Suprapubic skin (tissue), 4 donors: ENCODE measurements around the gene SLC6A19. TPM values are rescaled to one million over a fixed set of nuclear protein-coding genes. Genes with fewer than 3 reads are reported as not detected.

ENCODE experiments used
- DNase-seq, 2 donors: peaks; one replicate each; pipeline ENCODE4 v3.0.0-alpha.2; 2019; ENCODE audit warnings: low spot score in 2 of 2
- H3K27ac ChIP-seq: fragments of 200-600 bp; sonication (generic); one replicate; pipeline ENCODE4 v1.5.1; 2019
- H3K27me3 ChIP-seq: fragments of 200-600 bp; sonication (generic); one replicate; pipeline ENCODE4 v1.5.1; 2019
- H3K36me3 ChIP-seq: fragments of 200-600 bp; sonication (generic); one replicate; pipeline ENCODE4 v1.5.1; 2019
- H3K4me1 ChIP-seq: fragments of 200-600 bp; sonication (generic); one replicate; pipeline ENCODE4 v1.5.1; 2019
- H3K4me3 ChIP-seq: fragments of 200-600 bp; sonication (generic); one replicate; pipeline ENCODE4 v1.5.1; 2019; ENCODE audit warnings: mild to moderate bottlenecking
- H3K9me3 ChIP-seq: fragments of 200-600 bp; sonication (generic); one replicate; pipeline ENCODE4 v1.5.1; 2019
- EP300 ChIP-seq: sonication (generic); formaldehyde crosslinking; IDR thresholded peaks from one replicate; pipeline ENCODE4 v1.6.1; 2017; ENCODE audit warnings: antibody characterized with exemption
- POLR2A ChIP-seq, 2 donors: fragments of 450-650 bp; IDR thresholded peaks; one replicate each; pipeline ENCODE4 v1.6.1; 2017; ENCODE audit warnings: antibody characterized with exemption in 2 of 2, mild to moderate bottlenecking in 2 of 2, moderate library complexity in 2 of 2
- POLR2AphosphoS5 ChIP-seq, 3 donors: sonication (generic); formaldehyde crosslinking; IDR thresholded peaks; one replicate each; pipeline ENCODE4 v1.6.1; 2017; ENCODE audit warnings: antibody characterized with exemption in 3 of 3
- WGBS: methylation state at CpG from one replicate; pipeline ENCODE4 v1.1.5; 2018; 5-methylcytosine and 5-hydroxymethylcytosine counted together
- total RNA-seq, 4 donors: library from RNA; depleted of rRNA; stranded (reverse); fragments of >200 nt; gene quantifications; one replicate each; pipeline ENCODE4 v1.1.0, GENCODE V29; 2016
- TF ChIP-seq, protein P1 (sequence below), 2 donors: fragments of 200-600 bp in 1 of 2; fragments of 450-650 bp in 1 of 2; sonication (generic) in 1 of 2; IDR thresholded peaks; one replicate each; pipeline ENCODE4 v1.5.1; 2016 to 2019; ENCODE audit warnings: antibody characterized with exemption in 2 of 2, mild to moderate bottlenecking in 1 of 2, moderate library complexity in 1 of 2

Gene SLC6A19
- total RNA-seq, 4 donors from 2014 or later, result 0.23 TPM; not detected in 3

DNA sequence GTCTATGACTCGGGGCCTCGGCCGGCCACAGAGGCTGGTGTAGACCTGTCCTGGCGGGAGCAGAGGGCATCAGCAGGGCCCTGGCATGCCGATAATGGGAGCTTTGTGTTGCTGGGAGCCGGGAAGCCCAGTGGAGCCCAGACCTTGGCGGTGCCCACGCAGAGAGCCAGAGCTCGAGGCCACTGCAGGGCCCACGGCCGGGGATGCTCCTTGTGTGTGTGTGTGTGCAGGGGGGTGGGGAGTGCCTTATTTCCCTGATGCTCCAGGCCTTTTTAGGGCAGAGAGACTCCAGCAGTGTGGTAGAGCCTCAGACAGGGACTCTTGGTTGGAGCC, 18.3 kb downstream of the SLC6A19 start:
- H3K4me1 ChIP-seq, result no peaks in the 10 kb centered on the region
- no peaks in the 10 kb centered on the region for H3K36me3 ChIP-seq
- WGBS, result 77% methylated on average over 5 of the region's 11 CpGs
- no peak overlapping the region for H3K4me3 ChIP-seq
- DNase-seq, result no peak
- no peak overlapping the region for H3K27ac ChIP-seq
- no peaks in the 10 kb centered on the region for H3K9me3 ChIP-seq
- TF ChIP-seq POLR2A (IDR thresholded peaks at IDR 0.05), result no peak
- TF ChIP-seq, protein P1, sequence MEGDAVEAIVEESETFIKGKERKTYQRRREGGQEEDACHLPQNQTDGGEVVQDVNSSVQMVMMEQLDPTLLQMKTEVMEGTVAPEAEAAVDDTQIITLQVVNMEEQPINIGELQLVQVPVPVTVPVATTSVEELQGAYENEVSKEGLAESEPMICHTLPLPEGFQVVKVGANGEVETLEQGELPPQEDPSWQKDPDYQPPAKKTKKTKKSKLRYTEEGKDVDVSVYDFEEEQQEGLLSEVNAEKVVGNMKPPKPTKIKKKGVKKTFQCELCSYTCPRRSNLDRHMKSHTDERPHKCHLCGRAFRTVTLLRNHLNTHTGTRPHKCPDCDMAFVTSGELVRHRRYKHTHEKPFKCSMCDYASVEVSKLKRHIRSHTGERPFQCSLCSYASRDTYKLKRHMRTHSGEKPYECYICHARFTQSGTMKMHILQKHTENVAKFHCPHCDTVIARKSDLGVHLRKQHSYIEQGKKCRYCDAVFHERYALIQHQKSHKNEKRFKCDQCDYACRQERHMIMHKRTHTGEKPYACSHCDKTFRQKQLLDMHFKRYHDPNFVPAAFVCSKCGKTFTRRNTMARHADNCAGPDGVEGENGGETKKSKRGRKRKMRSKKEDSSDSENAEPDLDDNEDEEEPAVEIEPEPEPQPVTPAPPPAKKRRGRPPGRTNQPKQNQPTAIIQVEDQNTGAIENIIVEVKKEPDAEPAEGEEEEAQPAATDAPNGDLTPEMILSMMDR (IDR thresholded peaks at IDR 0.05), result no peak
- no peak for TF ChIP-seq EP300
- no peak for TF ChIP-seq POLR2AphosphoS5 (IDR thresholded peaks at IDR 0.05)
- peaks cover 28% of the 10 kb centered on the region for H3K27me3 ChIP-seq

DNA sequence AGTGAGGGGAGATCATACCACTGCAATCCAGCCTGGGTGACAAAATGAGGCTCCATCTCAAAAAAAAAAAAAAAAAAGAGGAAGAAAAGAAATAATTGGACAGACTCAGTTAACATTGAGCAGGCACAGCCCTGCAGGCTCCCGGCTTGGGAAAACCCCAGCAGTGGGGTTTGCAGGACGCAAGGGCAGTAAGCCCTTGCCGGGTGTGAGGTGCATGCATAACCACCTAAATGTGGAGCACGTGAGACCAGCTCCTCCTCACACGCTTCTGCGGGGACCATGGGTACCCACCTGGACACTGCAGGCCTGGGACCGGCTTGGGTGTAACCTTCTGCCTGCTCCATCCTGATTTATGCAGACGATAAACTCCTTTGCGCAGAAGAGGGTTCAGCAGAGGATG, 19.0 kb downstream of the SLC6A19 start:
- TF ChIP-seq POLR2A (IDR thresholded peaks at IDR 0.05), result no peak
- TF ChIP-seq, protein P1 (IDR thresholded peaks at IDR 0.05), result no peak

DNA sequence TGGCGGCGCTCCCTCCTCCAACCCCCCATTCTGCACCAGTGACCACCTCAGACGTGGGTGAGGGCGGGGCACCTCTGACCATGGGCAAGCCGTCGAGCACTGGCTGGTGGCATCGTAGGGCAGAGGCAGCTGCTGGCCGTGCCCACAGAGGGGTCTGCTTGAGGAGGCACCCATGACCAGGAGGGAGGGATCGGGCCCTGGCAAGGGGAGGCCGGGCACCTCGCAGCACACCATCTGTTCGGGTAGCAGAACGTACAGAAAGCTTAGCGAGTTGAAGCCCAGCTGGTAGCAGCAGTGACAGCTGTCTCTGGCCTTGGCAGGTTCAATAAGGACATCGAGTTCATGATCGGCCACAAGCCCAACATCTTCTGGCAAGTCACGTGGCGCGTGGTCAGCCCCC, 19.4 kb downstream of the SLC6A19 start:
- Histone ChIP-seq H3K27me3 (peaks cover 35% of the 10 kb centered on the region), H3K27ac (no peak overlapping the region), H3K4me1 (no peaks in the 10 kb centered on the region), H3K4me3 (no peak overlapping the region), H3K36me3 (no peaks in the 10 kb centered on the region), H3K9me3 (no peaks in the 10 kb centered on the region)
- TF ChIP-seq POLR2AphosphoS5 (IDR thresholded peaks at IDR 0.05), result no peak
- no peak for TF ChIP-seq POLR2A (IDR thresholded peaks at IDR 0.05)
- TF ChIP-seq, protein P1 (IDR thresholded peaks at IDR 0.05), result no peak
- TF ChIP-seq EP300, result no peak
- WGBS, result 87% methylated on average over 10 of the region's 19 CpGs
- no peak for DNase-seq

More for the DNA sequence above, 19.0 kb downstream of the SLC6A19 start:
- no peaks in the 10 kb centered on the region for H3K9me3 ChIP-seq
- peaks cover 30% of the 10 kb centered on the region for H3K27me3 ChIP-seq
- WGBS, result 77% methylated on average over 9 of the region's 9 CpGs
- H3K36me3 ChIP-seq, result no peaks in the 10 kb centered on the region
- H3K4me3 ChIP-seq, result no peak overlapping the region
- no peak overlapping the region for H3K27ac ChIP-seq
- no peak for DNase-seq
- no peaks in the 10 kb centered on the region for H3K4me1 ChIP-seq

DNA sequence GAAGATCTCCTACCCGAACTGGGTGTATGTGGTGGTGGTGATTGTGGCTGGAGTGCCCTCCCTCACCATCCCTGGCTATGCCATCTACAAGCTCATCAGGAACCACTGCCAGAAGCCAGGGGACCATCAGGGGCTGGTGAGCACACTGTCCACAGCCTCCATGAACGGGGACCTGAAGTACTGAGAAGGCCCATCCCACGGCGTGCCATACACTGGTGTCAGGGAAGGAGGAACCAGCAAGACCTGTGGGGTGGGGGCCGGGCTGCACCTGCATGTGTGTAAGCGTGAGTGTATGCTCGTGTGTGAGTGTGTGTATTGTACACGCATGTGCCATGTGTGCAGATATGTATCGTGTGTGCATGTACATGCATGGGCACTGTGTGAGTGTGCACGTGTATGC, 20.3 kb downstream of the SLC6A19 start:
- WGBS, result 92% methylated on average over 10 of the region's 10 CpGs
- DNase-seq, result no peak
- H3K27ac ChIP-seq, result no peak overlapping the region
- H3K36me3 ChIP-seq, result no peaks in the 10 kb centered on the region
- H3K9me3 ChIP-seq, result no peaks in the 10 kb centered on the region
- TF ChIP-seq POLR2A (IDR thresholded peaks at IDR 0.05) (no peak), POLR2AphosphoS5 (IDR thresholded peaks at IDR 0.05) (no peak), EP300 (no peak)
- TF ChIP-seq, protein P1 (IDR thresholded peaks at IDR 0.05), result no peak
- peaks cover 41% of the 10 kb centered on the region for H3K27me3 ChIP-seq
- no peak overlapping the region for H3K4me3 ChIP-seq
- no peaks in the 10 kb centered on the region for H3K4me1 ChIP-seq

DNA sequence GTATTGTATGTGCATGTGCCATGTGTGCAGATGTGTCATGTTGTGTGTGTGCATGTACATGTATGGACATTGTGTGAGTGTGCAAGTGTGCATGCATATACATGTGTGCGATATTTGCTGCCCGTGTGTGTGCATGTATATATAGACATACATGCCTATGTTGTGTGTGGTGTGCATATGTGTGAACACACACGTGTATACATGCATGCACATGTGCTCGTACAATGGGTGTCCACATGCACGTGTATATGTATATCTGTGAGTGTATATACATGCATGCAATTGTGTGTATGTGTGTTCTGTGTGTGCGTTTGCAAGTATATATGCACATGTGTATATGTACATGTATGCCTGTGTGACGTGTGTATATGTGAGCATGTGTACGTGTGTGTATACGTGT, 20.8 kb downstream of the SLC6A19 start:
- 95% methylated on average over 7 of the region's 9 CpGs for WGBS
- peaks cover 40% of the 10 kb centered on the region for H3K27me3 ChIP-seq
- H3K4me3 ChIP-seq, result no peak overlapping the region
- no peaks in the 10 kb centered on the region for H3K4me1 ChIP-seq
- no peak for DNase-seq
- no peaks in the 10 kb centered on the region for H3K36me3 ChIP-seq
- no peak overlapping the region for H3K27ac ChIP-seq
- no peak for TF ChIP-seq EP300
- no peak for TF ChIP-seq POLR2AphosphoS5 (IDR thresholded peaks at IDR 0.05)
- TF ChIP-seq, protein P1 (IDR thresholded peaks at IDR 0.05), result no peak
- no peaks in the 10 kb centered on the region for H3K9me3 ChIP-seq
